Gastrocnemius medialis (tissue), 4 donors: ENCODE results near the gene PBX1. TPM values are rescaled to one million over a fixed set of nuclear protein-coding genes. Genes with fewer than 3 reads are reported as not detected.

Source experiments
- ATAC-seq, 2 donors: fragments of 150-250 bp; one replicate each; pipeline ENCODE4 v1.9.1; 2016
- DNase-seq, 2 donors: peaks; one replicate each; pipeline ENCODE4 v3.0.0-alpha.2; 2019
- H3K27ac ChIP-seq, 4 donors: fragments of 200-600 bp; sonication (generic); 1 replicate in 1 of 4; 2 replicates in 3 of 4; pipeline ENCODE4 v1.5.1; 2016 to 2018; ENCODE audit warnings: mild to moderate bottlenecking in 2 of 4, moderate library complexity in 1 of 4
- H3K27me3 ChIP-seq, 3 donors: fragments of 200-600 bp; sonication (generic) in 2 of 3; 1 replicate in 1 of 3; 2 replicates in 2 of 3; pipeline versions ENCODE4 v1.5.1 to v1.6.0; 2016 to 2019; ENCODE audit warnings: mild to moderate bottlenecking in 1 of 3, moderate library complexity in 1 of 3
- H3K36me3 ChIP-seq, 2 donors: fragments of 200-600 bp; sonication (generic) in 1 of 2; one replicate each; pipeline ENCODE4 v1.5.1; 2017 to 2018
- H3K4me1 ChIP-seq, 2 donors: fragments of 200-600 bp; sonication (generic) in 1 of 2; one replicate each; pipeline ENCODE4 v1.5.1; 2016 to 2017; ENCODE audit warnings: mild to moderate bottlenecking in 2 of 2
- H3K4me3 ChIP-seq, 4 donors: fragments of 200-600 bp; sonication (generic) in 3 of 4; 1 replicate in 1 of 4; 2 replicates in 3 of 4; pipeline ENCODE4 v1.5.1; 2016 to 2019; ENCODE audit warnings: mild to moderate bottlenecking in 2 of 4
- H3K9me3 ChIP-seq, 3 donors: fragments of 200-600 bp; sonication (generic) in 2 of 3; 1 replicate in 1 of 3; 2 replicates in 2 of 3; pipeline ENCODE4 v1.5.1; 2016 to 2019
- POLR2A ChIP-seq, 2 donors: fragments of 450-650 bp; IDR thresholded peaks; one replicate each; pipeline ENCODE4 v1.6.1; 2017; ENCODE audit warnings: antibody characterized with exemption in 2 of 2, mild to moderate bottlenecking in 2 of 2, moderate library complexity in 2 of 2
- in situ Hi-C, 4 donors: fragments of 200-750 bp; cut with MboI; loops; one replicate each; pipeline versions ENCODE4 v1.15.0 to v1.8.0; 2017; ENCODE audit warnings: low sequenced_read_pairs in 4 of 4
- intact Hi-C: fragments of 100-400 bp; cut with DNase I; formaldehyde crosslinking; loops from one replicate; pipeline ENCODE4 v1.15.1; 2023; ENCODE audit warnings: low total_unique reads
- total RNA-seq, 4 donors: library from RNA; depleted of rRNA; stranded (reverse); fragments of >200 nt; gene quantifications; one replicate each; pipeline versions ENCODE4 v1.1.0 to v1.2.3, GENCODE V29; 2016
- TF ChIP-seq, protein P1 (sequence below), 5 experiments: fragments of 450-650 bp in 3 of 5; fragments of 200-600 bp in 2 of 5; sonication (generic) in 2 of 5; IDR thresholded peaks in 4 of 5; conservative IDR thresholded peaks in 1 of 5; 1 replicate in 4 of 5; 2 replicates in 1 of 5; pipeline ENCODE4 v1.5.1; 2016 to 2019; ENCODE audit warnings: antibody characterized with exemption in 5 of 5, mild to moderate bottlenecking in 3 of 5, moderate library complexity in 3 of 5

Gene PBX1
- total RNA-seq, 4 donors from 2014 or later, result 21.7 to 36.5 (median 29.0) TPM

DNA sequence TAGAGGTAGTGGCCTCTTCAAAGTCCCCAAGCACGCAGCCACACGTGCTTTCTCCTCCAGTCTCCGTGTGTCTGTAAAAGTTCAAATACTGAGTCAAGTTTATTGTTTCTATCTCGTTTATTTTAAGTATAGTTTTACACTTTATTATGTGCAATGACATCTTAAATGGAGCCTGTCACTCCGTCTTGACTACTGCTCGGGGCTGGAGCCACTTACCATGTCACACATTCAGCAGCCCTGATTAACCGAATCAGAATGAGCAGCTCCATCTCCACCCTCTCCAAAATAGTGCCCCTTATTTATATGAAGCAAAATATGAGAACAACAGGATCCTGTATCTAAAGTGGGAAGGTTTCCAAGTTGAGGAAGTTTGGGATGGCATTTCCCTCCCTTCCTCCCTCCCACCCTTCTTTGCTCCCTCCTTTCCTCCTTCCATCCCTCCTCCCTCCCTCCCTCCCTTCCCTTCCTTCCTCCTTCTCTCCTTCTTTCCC is 201.0 kb downstream of the PBX1 start:
- Histone ChIP-seq H3K9me3 (no peaks in the 10 kb centered on the region), H3K27ac (peak overlapping the region in 3 of 4 donors; percentile 45 to 62 (median 48)), H3K4me3 (no peak overlapping the region), H3K4me1 (peaks cover 38 to 40% of the 10 kb centered on the region in 2 donors), H3K36me3 (no peaks in the 10 kb centered on the region), H3K27me3 (no peaks in the 10 kb centered on the region)
- in situ Hi-C loops (no loop called here), intact Hi-C loops (no loop called here)
- TF ChIP-seq POLR2A (IDR thresholded peaks at IDR 0.05), result no peak
- TF ChIP-seq, protein P1, sequence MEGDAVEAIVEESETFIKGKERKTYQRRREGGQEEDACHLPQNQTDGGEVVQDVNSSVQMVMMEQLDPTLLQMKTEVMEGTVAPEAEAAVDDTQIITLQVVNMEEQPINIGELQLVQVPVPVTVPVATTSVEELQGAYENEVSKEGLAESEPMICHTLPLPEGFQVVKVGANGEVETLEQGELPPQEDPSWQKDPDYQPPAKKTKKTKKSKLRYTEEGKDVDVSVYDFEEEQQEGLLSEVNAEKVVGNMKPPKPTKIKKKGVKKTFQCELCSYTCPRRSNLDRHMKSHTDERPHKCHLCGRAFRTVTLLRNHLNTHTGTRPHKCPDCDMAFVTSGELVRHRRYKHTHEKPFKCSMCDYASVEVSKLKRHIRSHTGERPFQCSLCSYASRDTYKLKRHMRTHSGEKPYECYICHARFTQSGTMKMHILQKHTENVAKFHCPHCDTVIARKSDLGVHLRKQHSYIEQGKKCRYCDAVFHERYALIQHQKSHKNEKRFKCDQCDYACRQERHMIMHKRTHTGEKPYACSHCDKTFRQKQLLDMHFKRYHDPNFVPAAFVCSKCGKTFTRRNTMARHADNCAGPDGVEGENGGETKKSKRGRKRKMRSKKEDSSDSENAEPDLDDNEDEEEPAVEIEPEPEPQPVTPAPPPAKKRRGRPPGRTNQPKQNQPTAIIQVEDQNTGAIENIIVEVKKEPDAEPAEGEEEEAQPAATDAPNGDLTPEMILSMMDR (IDR thresholded peaks at IDR 0.05 in 4 of 5, conservative IDR thresholded peaks at IDR 0.05 in 1 of 5), result no peak
- DNase-seq, result no peak
- ATAC-seq, result no peak

DNA sequence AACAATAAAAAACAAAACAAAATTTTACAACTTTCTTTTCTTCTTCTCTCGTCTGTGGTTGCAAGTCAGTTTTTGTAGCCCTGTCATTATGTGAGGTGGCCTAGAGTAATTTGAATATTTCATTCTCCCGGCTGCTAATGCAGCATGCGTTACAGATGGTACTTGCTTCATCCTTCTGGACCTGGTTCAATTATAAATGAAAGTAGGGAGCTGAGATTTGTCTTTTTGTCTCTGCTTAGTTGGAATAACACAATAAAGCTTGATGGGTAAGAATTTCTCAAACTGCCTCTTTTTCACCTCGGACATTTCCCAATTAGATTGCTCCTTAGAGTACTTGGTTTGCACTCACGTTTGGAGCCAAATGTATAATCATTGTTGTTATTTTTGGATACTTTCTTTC is 201.6 kb downstream of the PBX1 start:
- H3K27me3 ChIP-seq, result no peaks in the 10 kb centered on the region
- peak overlapping the region in 3 of 4 donors; percentile 45 to 62 (median 48) for H3K27ac ChIP-seq
- in situ Hi-C loops, result no loop called here
- intact Hi-C loops, result no loop called here
- no peaks in the 10 kb centered on the region for H3K9me3 ChIP-seq
- TF ChIP-seq, protein P1 (IDR thresholded peaks at IDR 0.05 in 4 of 5, conservative IDR thresholded peaks at IDR 0.05 in 1 of 5), result no peak
- no peak for TF ChIP-seq POLR2A (IDR thresholded peaks at IDR 0.05)
- no peak for DNase-seq
- no peaks in the 10 kb centered on the region for H3K36me3 ChIP-seq
- peak in 1 of 2 donors; percentile 61 for ATAC-seq
- no peak overlapping the region for H3K4me3 ChIP-seq
- peaks cover 38 to 41% of the 10 kb centered on the region in 2 donors for H3K4me1 ChIP-seq

DNA sequence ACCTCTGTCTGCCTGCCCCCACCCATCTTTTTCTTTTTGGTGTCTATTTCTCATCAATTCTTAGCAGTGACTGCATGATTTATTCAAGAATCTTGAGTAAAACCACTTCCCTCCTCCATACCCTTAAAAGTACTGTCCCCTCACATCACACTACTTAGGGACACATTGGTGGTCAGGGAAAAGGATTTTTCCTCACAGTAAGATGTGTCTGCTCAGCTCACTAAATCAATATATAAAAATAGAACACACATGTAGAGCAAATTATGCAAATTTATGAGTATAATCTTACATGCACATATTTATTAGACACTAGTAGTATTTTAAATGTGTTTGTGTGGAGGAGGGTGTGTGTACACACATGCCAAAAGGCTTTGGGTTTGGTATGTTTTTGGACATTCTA is 202.0 kb downstream of the PBX1 start:
- TF ChIP-seq, protein P1 (IDR thresholded peaks at IDR 0.05 in 4 of 5, conservative IDR thresholded peaks at IDR 0.05 in 1 of 5), result no peak
- TF ChIP-seq POLR2A (IDR thresholded peaks at IDR 0.05), result no peak
- Histone ChIP-seq H3K36me3 (no peaks in the 10 kb centered on the region), H3K27ac (peak overlapping the region in 3 of 4 donors; percentile 20 to 62 (median 45)), H3K27me3 (no peaks in the 10 kb centered on the region), H3K4me3 (no peak overlapping the region), H3K9me3 (no peaks in the 10 kb centered on the region), H3K4me1 (peaks cover 38 to 46% of the 10 kb centered on the region in 2 donors)
- DNase-seq, result no peak
- no peak for ATAC-seq
- in situ Hi-C loops, result no loop called here
- intact Hi-C loops, result no loop called here

DNA sequence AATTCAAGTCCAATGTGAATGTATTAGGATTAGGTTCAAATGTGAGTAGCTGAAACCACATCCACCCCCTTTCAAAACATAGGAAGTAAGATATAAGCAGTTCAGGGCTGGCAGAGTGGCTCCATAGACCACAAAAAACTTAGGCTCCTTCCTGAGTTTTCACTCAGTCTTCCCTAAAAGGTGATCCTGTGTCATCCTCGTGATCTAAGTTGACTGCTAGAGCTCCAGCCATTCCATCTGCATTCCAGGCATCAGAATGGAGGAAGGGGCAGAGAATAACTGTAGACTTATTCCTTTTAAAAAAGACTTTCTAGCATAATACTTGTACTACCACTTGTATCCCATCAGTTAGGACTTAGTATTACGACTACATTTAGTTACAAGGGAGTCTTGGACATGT is 204.1 kb downstream of the PBX1 start:
- DNase-seq, result no peak
- in situ Hi-C loops (no loop called here), intact Hi-C loops (no loop called here)
- no peaks in the 10 kb centered on the region for H3K27me3 ChIP-seq
- ATAC-seq, result no peak
- no peaks in the 10 kb centered on the region for H3K36me3 ChIP-seq
- H3K4me3 ChIP-seq, result no peak overlapping the region
- H3K4me1 ChIP-seq, result peaks cover 46 to 48% of the 10 kb centered on the region in 2 donors
- no peaks in the 10 kb centered on the region for H3K9me3 ChIP-seq
- no peak for TF ChIP-seq POLR2A (IDR thresholded peaks at IDR 0.05)
- TF ChIP-seq, protein P1 (IDR thresholded peaks at IDR 0.05 in 4 of 5, conservative IDR thresholded peaks at IDR 0.05 in 1 of 5), result no peak
- H3K27ac ChIP-seq, result no peak overlapping the region

DNA sequence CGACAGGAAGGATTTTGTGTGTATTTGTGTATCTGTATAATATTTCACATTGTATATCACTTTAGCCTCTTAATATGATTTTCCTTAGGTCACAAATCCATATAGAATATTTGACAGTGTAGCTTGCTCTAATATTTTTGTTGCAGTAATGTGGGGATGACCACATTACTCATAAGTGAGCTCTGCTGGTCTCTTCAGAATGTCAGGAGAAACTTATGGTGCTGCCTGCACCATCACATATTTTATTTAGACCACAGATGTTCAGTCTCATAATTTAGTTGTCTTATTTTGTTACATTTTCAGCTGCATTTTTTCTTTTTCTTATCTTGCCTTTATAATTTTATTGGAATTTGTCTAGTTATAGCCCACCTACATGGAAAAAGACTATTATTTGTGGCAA is 205.3 kb downstream of the PBX1 start:
- in situ Hi-C loops (no loop called here), intact Hi-C loops (no loop called here)
- ATAC-seq (no peak), DNase-seq (no peak)
- TF ChIP-seq POLR2A (IDR thresholded peaks at IDR 0.05), result no peak
- TF ChIP-seq, protein P1 (IDR thresholded peaks at IDR 0.05 in 4 of 5, conservative IDR thresholded peaks at IDR 0.05 in 1 of 5), result no peak
- Histone ChIP-seq H3K4me3 (no peak overlapping the region), H3K27ac (no peak overlapping the region), H3K27me3 (no peaks in the 10 kb centered on the region), H3K4me1 (peaks cover 40% of the 10 kb centered on the region in 2 donors), H3K36me3 (no peaks in the 10 kb centered on the region), H3K9me3 (no peaks in the 10 kb centered on the region)
